22Rv1 (cell line): ENCODE measurements around the gene SLC25A42.

Experiments used
- CTCF ChIP-seq: fragments of 450-650 bp; IDR thresholded peaks from 2 replicates; pipeline ENCODE4 v1.5.1; 2017; ENCODE audit warnings: mild to moderate bottlenecking
- ZFX ChIP-seq: fragments of 450-650 bp; IDR thresholded peaks from 2 replicates; pipeline ENCODE4 v1.6.1; 2017; ENCODE audit warnings: antibody characterized with exemption, borderline replicate concordance

- TF ChIP-seq CTCF (no peak), ZFX (no peak)
Measured at GRCh38 chr19:19033176-19033425, 30.7 kb upstream of the SLC25A42 start.
